ENCODE results near the gene SQSTM1. TPM values are rescaled to one million over a fixed set of nuclear protein-coding genes. Genes with fewer than 3 reads are reported as not detected.

Gene SQSTM1
- total RNA-seq, 1 experiment from 2014 or later: 105 TPM

- peaks cover 15% of the 10 kb centered on the region for H3K36me3 ChIP-seq (ENCODE audit: insufficient read depth, low read length, poor library complexity, severe bottlenecking)
- POLR2A ChIA-PET (ENCODE audit: low non-redundant PET): no interaction called here
Observed at GRCh38 chr5:179872828-179873575, 52.3 kb downstream of the SQSTM1 start.

GRCh38 chr5:179873588-179874110, 52.9 kb downstream of the SQSTM1 start:
- intact Hi-C loops (cut with micrococcal nuclease; ENCODE audit: unreplicated experiment): no loop called here
- no peak overlapping the region for H3K4me3 ChIP-seq (ENCODE audit: low read depth, low read length, poor library complexity, severe bottlenecking)
- no peaks in the 10 kb centered on the region for H3K4me1 ChIP-seq (ENCODE audit: insufficient read depth, low read length, poor library complexity, severe bottlenecking)
- no peak overlapping the region for H3K27ac ChIP-seq (ENCODE audit: low read depth, low read length, poor library complexity, severe bottlenecking)
- H3K36me3 ChIP-seq (ENCODE audit: insufficient read depth, low read length, poor library complexity, severe bottlenecking): peaks cover 16% of the 10 kb centered on the region
- H3K27me3 ChIP-seq (replicated peaks; ENCODE audit: insufficient read depth, low read depth, low read length, poor library complexity): no peaks in the 10 kb centered on the region
- TF ChIP-seq EZH2 (IDR thresholded peaks at IDR 0.05; ENCODE audit: borderline replicate concordance, low read depth, low read length, poor library complexity, severe bottlenecking) (no peak), CTCF (conservative IDR thresholded peaks at IDR 0.05; ENCODE audit: low read depth, low read length) (no peak)
- no peak for DNase-seq (ENCODE audit: low spot score)
- no TSS peak for BruUV-seq (replicated peaks)
- H3K9me3 ChIP-seq (ENCODE audit: low read depth, low read length, poor library complexity, severe bottlenecking): no peaks in the 10 kb centered on the region
- ChIA-PET CTCF (no interaction called here), POLR2A (ENCODE audit: low non-redundant PET) (no interaction called here)

More at GRCh38 chr5:179872828-179873575, 52.3 kb downstream of the SQSTM1 start:
- intact Hi-C loops (cut with micrococcal nuclease; ENCODE audit: unreplicated experiment): no loop called here
- Histone ChIP-seq H3K4me1 (ENCODE audit: insufficient read depth, low read length, poor library complexity, severe bottlenecking) (no peaks in the 10 kb centered on the region), H3K9me3 (ENCODE audit: low read depth, low read length, poor library complexity, severe bottlenecking) (no peaks in the 10 kb centered on the region), H3K27me3 (replicated peaks; ENCODE audit: insufficient read depth, low read depth, low read length, poor library complexity) (no peaks in the 10 kb centered on the region), H3K27ac (ENCODE audit: low read depth, low read length, poor library complexity, severe bottlenecking) (no peak overlapping the region), H3K4me3 (ENCODE audit: low read depth, low read length, poor library complexity, severe bottlenecking) (no peak overlapping the region)
- DNase-seq (ENCODE audit: low spot score): no peak
- TF ChIP-seq CTCF (conservative IDR thresholded peaks at IDR 0.05; ENCODE audit: low read depth, low read length): no peak
- no peak for TF ChIP-seq EZH2 (IDR thresholded peaks at IDR 0.05; ENCODE audit: borderline replicate concordance, low read depth, low read length, poor library complexity, severe bottlenecking)
- BruUV-seq (replicated peaks): no TSS peak
- CTCF ChIA-PET: no interaction called here

- ChIA-PET CTCF (no interaction called here), POLR2A (ENCODE audit: low non-redundant PET) (no interaction called here)
- H3K27me3 ChIP-seq (replicated peaks; ENCODE audit: insufficient read depth, low read depth, low read length, poor library complexity): no peaks in the 10 kb centered on the region
- no peak overlapping the region for H3K4me3 ChIP-seq (ENCODE audit: low read depth, low read length, poor library complexity, severe bottlenecking)
- BruUV-seq (replicated peaks): no TSS peak
- intact Hi-C loops (cut with micrococcal nuclease; ENCODE audit: unreplicated experiment): no loop called here
- peaks cover 16% of the 10 kb centered on the region for H3K36me3 ChIP-seq (ENCODE audit: insufficient read depth, low read length, poor library complexity, severe bottlenecking)
- H3K27ac ChIP-seq (ENCODE audit: low read depth, low read length, poor library complexity, severe bottlenecking): no peak overlapping the region
- no peaks in the 10 kb centered on the region for H3K4me1 ChIP-seq (ENCODE audit: insufficient read depth, low read length, poor library complexity, severe bottlenecking)
- TF ChIP-seq EZH2 (IDR thresholded peaks at IDR 0.05; ENCODE audit: borderline replicate concordance, low read depth, low read length, poor library complexity, severe bottlenecking) (no peak), CTCF (conservative IDR thresholded peaks at IDR 0.05; ENCODE audit: low read depth, low read length) (no peak)
- no peak for DNase-seq (ENCODE audit: low spot score)
- H3K9me3 ChIP-seq (ENCODE audit: low read depth, low read length, poor library complexity, severe bottlenecking): no peaks in the 10 kb centered on the region
Observed at GRCh38 chr5:179874136-179874535, 53.4 kb downstream of the SQSTM1 start.

Measured in A673 (cell line).